Activated CD4-positive, CD25-positive, alpha-beta regulatory T cell treated with anti-CD3 and anti-CD28 coated beads, Interleukin-2, amount 50 U/mL, for 72 hours (primary cell): ENCODE measurements around the gene FAM237A.

Experiments
- DNase-seq: peaks from one replicate; pipeline ENCODE4 v3.0.0; 2021

Gene FAM237A

GRCh38 chr2:206642075-206643025, at the start of gene FAM237A:
Gene FAM237A, plus strand, starts transcription at chr2:206642487. Its CDS starts 1,750 bp downstream, at chr2:206644237.
- no peak for DNase-seq

GRCh38 chr2:206597717-206598218, 44.5 kb upstream of the FAM237A start:
- DNase-seq: no peak

- DNase-seq: no peak
Measured at GRCh38 chr2:206603243-206603642, 39.0 kb upstream of the FAM237A start.

GRCh38 chr2:206610451-206610850, 31.8 kb upstream of the FAM237A start:
- DNase-seq: no peak

- no peak for DNase-seq
Measured at GRCh38 chr2:206611191-206611590, 31.1 kb upstream of the FAM237A start.

- DNase-seq: no peak
Measured at GRCh38 chr2:206611736-206612135, 30.6 kb upstream of the FAM237A start.

- DNase-seq: no peak
Measured at GRCh38 chr2:206614811-206615210, 27.5 kb upstream of the FAM237A start.

- no peak for DNase-seq
Measured at GRCh38 chr2:206615417-206616089, 26.7 kb upstream of the FAM237A start.

GRCh38 chr2:206616151-206616550, 26.1 kb upstream of the FAM237A start:
- DNase-seq: no peak

- no peak for DNase-seq
Measured at GRCh38 chr2:206619011-206619410, 23.3 kb upstream of the FAM237A start.

GRCh38 chr2:206626108-206626507, 16.2 kb upstream of the FAM237A start:
- DNase-seq: no peak

GRCh38 chr2:206627632-206628031, 14.7 kb upstream of the FAM237A start:
- DNase-seq: no peak

GRCh38 chr2:206631340-206631739, 10.9 kb upstream of the FAM237A start:
- no peak for DNase-seq

GRCh38 chr2:206635015-206635414, 7.3 kb upstream of the FAM237A start:
- DNase-seq: no peak

GRCh38 chr2:206639636-206640035, 2.7 kb upstream of the FAM237A start:
- DNase-seq: no peak

GRCh38 chr2:206641226-206641625, 1.1 kb upstream of the FAM237A start:
- no peak for DNase-seq

- DNase-seq: no peak
Measured at GRCh38 chr2:206647985-206648384, 5.7 kb downstream of the FAM237A start.

- DNase-seq: no peak
Measured at GRCh38 chr2:206657087-206657486, 14.8 kb downstream of the FAM237A start.

GRCh38 chr2:206665251-206665650, 23.0 kb downstream of the FAM237A start:
- DNase-seq: no peak

GRCh38 chr2:206670531-206671319, 28.4 kb downstream of the FAM237A start:
- no peak for DNase-seq

- no peak for DNase-seq
Measured at GRCh38 chr2:206683546-206683945, 41.3 kb downstream of the FAM237A start.

- DNase-seq: no peak
Measured at GRCh38 chr2:206688453-206688852, 46.2 kb downstream of the FAM237A start.

- DNase-seq: no peak
Measured at GRCh38 chr2:206688990-206689389, 46.7 kb downstream of the FAM237A start.
